IMR-90 (cell line): ENCODE data around the gene SGPL1. TPM values are rescaled to one million over a fixed set of nuclear protein-coding genes. Genes with fewer than 3 reads are reported as not detected.

Source experiments
- ATAC-seq: fragments of 200-7000 bp; cut with Tn5 transposase; 2 replicates; pipeline ENCODE4 v1.9.1; 2020; ENCODE audit warnings: low read depth, mild to moderate bottlenecking, moderate library complexity
- BruUV-seq: library from RNA; stranded (reverse); fragments of 400-500 nt; replicated peaks from 2 replicates; lab custom pipeline; 2021; lab: Mats Ljungman, UMichigan
- CTCF ChIA-PET: fragments of 300-600 bp; formaldehyde crosslinking; extraction: SDS; loops from one replicate; lab custom pipeline; 2021; ENCODE audit warnings: antibody characterized with exemption; lab: Yijun Ruan, JAX
- POLR2A ChIA-PET: fragments of 300-600 bp; sonication (Branson Sonifier 250); formaldehyde crosslinking; loops from one replicate; lab custom pipeline; 2022; ENCODE audit warnings: antibody characterized with exemption; ENCODE audit not compliant: unreplicated experiment; lab: Charles Lee
- DNase-seq: peaks from one replicate; pipeline ENCODE4 v3.0.0; 2013
- H2AFZ ChIP-seq: replicated peaks from 2 replicates; pipeline ENCODE3; 2013; ENCODE audit warnings: low read length, mild to moderate bottlenecking; ENCODE audit not compliant: poor library complexity
- H2AK5ac ChIP-seq: 2 replicates; pipeline ENCODE4 v1.6.1; 2013; ENCODE audit warnings: low read depth, low read length, inconsistent platforms
- H2AK9ac ChIP-seq: replicated peaks from 2 replicates; pipeline ENCODE3; 2013; ENCODE audit warnings: mild to moderate bottlenecking, low read depth, low read length, moderate library complexity; ENCODE audit not compliant: poor library complexity
- H2BK120ac ChIP-seq: 2 replicates; pipeline ENCODE4 v1.6.1; 2013; ENCODE audit warnings: low read depth, low read length, inconsistent platforms
- H2BK15ac ChIP-seq: 3 replicates; pipeline ENCODE4 v1.6.1; 2013; ENCODE audit warnings: low read depth, low read length, inconsistent platforms
- H2BK20ac ChIP-seq: 2 replicates; pipeline ENCODE4 v1.6.1; 2013; ENCODE audit warnings: low read depth, mild to moderate bottlenecking, inconsistent platforms, low read length, moderate library complexity
- H2BK5ac ChIP-seq: 2 replicates; pipeline ENCODE4 v1.6.1; 2013; ENCODE audit warnings: mild to moderate bottlenecking, low read depth, low read length, inconsistent platforms; ENCODE audit not compliant: poor library complexity, severe bottlenecking
- H3K14ac ChIP-seq: replicated peaks from 2 replicates; pipeline ENCODE4 v1.6.1; 2013; ENCODE audit warnings: low read depth, low read length, inconsistent platforms
- H3K18ac ChIP-seq: 2 replicates; pipeline ENCODE4 v1.6.1; 2013; ENCODE audit warnings: low read depth, low read length, control low read depth
- H3K23ac ChIP-seq: 2 replicates; pipeline ENCODE4 v1.6.1; 2013; ENCODE audit warnings: low read depth, low read length, inconsistent platforms
- H3K27ac ChIP-seq: 2 replicates; pipeline ENCODE4 v1.5.1; 2013; ENCODE audit warnings: mild to moderate bottlenecking, control low read depth, low read length; ENCODE audit not compliant: insufficient read depth
- H3K27me3 ChIP-seq: 2 replicates; pipeline ENCODE4 v1.6.1; 2013; ENCODE audit warnings: low read length; ENCODE audit not compliant: control insufficient read depth, insufficient read depth
- H3K36me3 ChIP-seq: 2 replicates; pipeline ENCODE4 v1.6.1; 2013; ENCODE audit warnings: low read length, mixed read lengths; ENCODE audit not compliant: control insufficient read depth, insufficient read depth
- H3K4ac ChIP-seq: 2 replicates; pipeline ENCODE4 v1.6.1; 2013; ENCODE audit warnings: low read depth, low read length, inconsistent platforms
- H3K4me1 ChIP-seq: 2 replicates; pipeline ENCODE4 v1.6.1; 2013; ENCODE audit warnings: low read length, mixed read lengths; ENCODE audit not compliant: control insufficient read depth, insufficient read depth
- H3K4me2 ChIP-seq: 2 replicates; pipeline ENCODE4 v1.6.1; 2013; ENCODE audit warnings: low read depth, mild to moderate bottlenecking, control low read depth, low read length, moderate library complexity
- H3K4me3 ChIP-seq: 2 replicates; pipeline ENCODE4 v1.5.1; 2013; ENCODE audit warnings: low read depth, mild to moderate bottlenecking, control low read depth, low read length, moderate library complexity; ENCODE audit not compliant: insufficient read depth
- H3K56ac ChIP-seq: 2 replicates; pipeline ENCODE4 v1.6.1; 2013; ENCODE audit warnings: low read length, inconsistent platforms; ENCODE audit not compliant: insufficient read depth; ENCODE audit errors: extremely low read depth
- H3K79me1 ChIP-seq, 2 experiments: 2 replicates each; pipeline ENCODE4 v1.6.1; 2013; ENCODE audit warnings: low read length in 2 of 2, inconsistent platforms in 1 of 2, low read depth in 1 of 2
- H3K9ac ChIP-seq: 2 replicates; pipeline ENCODE4 v1.6.1; 2013; ENCODE audit warnings: low read depth, low read length, control low read depth
- H3K9me1 ChIP-seq: 2 replicates; pipeline ENCODE4 v1.6.1; 2013; ENCODE audit warnings: low read length, inconsistent platforms; ENCODE audit not compliant: insufficient read depth
- H3K9me3 ChIP-seq: 2 replicates; pipeline ENCODE4 v1.6.1; 2013; ENCODE audit warnings: low read length; ENCODE audit not compliant: control insufficient read depth, insufficient read depth
- H4K20me1 ChIP-seq: 2 replicates; pipeline ENCODE4 v1.6.1; 2013; ENCODE audit warnings: low read length, inconsistent platforms; ENCODE audit not compliant: insufficient read depth
- H4K5ac ChIP-seq: 2 replicates; pipeline ENCODE4 v1.6.1; 2013; ENCODE audit warnings: mild to moderate bottlenecking, low read depth, low read length, control low read depth
- H4K8ac ChIP-seq, 2 experiments: 2 replicates each; pipeline ENCODE4 v1.6.1; 2013; ENCODE audit warnings: low read depth in 2 of 2, low read length in 2 of 2, control low read depth in 1 of 2, inconsistent platforms in 1 of 2
- H4K91ac ChIP-seq: 2 replicates; pipeline ENCODE4 v1.6.1; 2013; ENCODE audit warnings: low read depth, low read length, inconsistent platforms; ENCODE audit not compliant: insufficient read depth
- WGBS, 2 experiments: methylation state at CpG; one replicate each; pipeline versions ENCODE4 v1.1.5 to v1.1.7; 2013; ENCODE audit warnings: missing lambda C conversion rate in 2 of 2; ENCODE audit not compliant: insufficient read length in 1 of 2; ENCODE audit errors: extremely low coverage in 2 of 2; 5-methylcytosine and 5-hydroxymethylcytosine counted together
- dilution Hi-C: fragments of 300-500 bp; cut with HindIII; formaldehyde crosslinking; loops from one replicate; pipeline ENCODE4 v1.14.3; 2018; ENCODE audit warnings: low sequenced_read_pairs; ENCODE audit not compliant: unreplicated experiment
- in situ Hi-C: fragments of 300-500 bp; cut with MboI; formaldehyde crosslinking; loops from 3 replicates; pipeline ENCODE4 v1.14.3; 2019; ENCODE audit warnings: low sequenced_read_pairs, inconsistent platforms, mixed read lengths
- intact Hi-C: fragments of 100-400 bp; cut with micrococcal nuclease; formaldehyde crosslinking; loops from 2 replicates; pipeline ENCODE4 v1.10.0; 2022
- polyA plus RNA-seq, 3 experiments: library from polyadenylated mRNA; depleted of rRNA; stranded (reverse); fragments of >200 nt; gene quantifications; 2 replicates each; pipeline ENCODE4 v1.2.3, GENCODE V29; 2012; ENCODE audit warnings: low replicate concordance in 1 of 3
- total RNA-seq: library from RNA; depleted of rRNA; stranded (reverse); fragments of >200 nt; gene quantifications from 2 replicates; pipeline ENCODE4 v1.2.3, GENCODE V29; 2012
- TF ChIP-seq, protein P1 (sequence below): fragments of 150-350 bp; IDR thresholded peaks from 2 replicates; pipeline ENCODE4 v1.6.1; 2017; ENCODE audit warnings: mild to moderate bottlenecking, antibody characterized with exemption, low read length, low read depth
- TF ChIP-seq, protein P2 (sequence below): fragments of 150-350 bp; IDR thresholded peaks from 2 replicates; pipeline ENCODE4 v1.6.1; 2016; ENCODE audit warnings: low read depth, mild to moderate bottlenecking, low read length, moderate library complexity, borderline replicate concordance

SGPL1 gene
- total and polyA plus RNA-seq, 2 of the 4 experiments (the other 2 are of a cell fraction), result 12.2 to 26.7 TPM

- WGBS, 2 experiments, result no CpG with 5 or more reads among the region's 4 CpGs
- Histone ChIP-seq H2BK15ac (no peak within 1 kb of the TSS), H3K23ac (no peak within 1 kb of the TSS)
Measured at GRCh38 chr10:70785190-70785589, 30.6 kb upstream of the SGPL1 start, which contains the start of gene TBATA. TSS of gene TBATA (minus strand) at chr10:70785377. CDS start at chr10:70783379, 1,998 bp downstream.

More at GRCh38 chr10:70785190-70785589, 30.6 kb upstream of the SGPL1 start, which contains the start of gene TBATA:
- H2BK5ac ChIP-seq, result no peak within 1 kb of the TSS
- H2BK120ac ChIP-seq, result no peak within 1 kb of the TSS
- DNase-seq (no peak), ATAC-seq (no peak)
- H2AK5ac ChIP-seq, result no peak within 1 kb of the TSS
- no peak within 1 kb of the TSS for H3K9ac ChIP-seq
- H3K56ac ChIP-seq, result no peak within 1 kb of the TSS
- H3K36me3 ChIP-seq, result no peaks in the 10 kb centered on the region
- H3K18ac ChIP-seq, result no peak within 1 kb of the TSS
- intact Hi-C loops, result no loop called here
- TF ChIP-seq, protein P1, sequence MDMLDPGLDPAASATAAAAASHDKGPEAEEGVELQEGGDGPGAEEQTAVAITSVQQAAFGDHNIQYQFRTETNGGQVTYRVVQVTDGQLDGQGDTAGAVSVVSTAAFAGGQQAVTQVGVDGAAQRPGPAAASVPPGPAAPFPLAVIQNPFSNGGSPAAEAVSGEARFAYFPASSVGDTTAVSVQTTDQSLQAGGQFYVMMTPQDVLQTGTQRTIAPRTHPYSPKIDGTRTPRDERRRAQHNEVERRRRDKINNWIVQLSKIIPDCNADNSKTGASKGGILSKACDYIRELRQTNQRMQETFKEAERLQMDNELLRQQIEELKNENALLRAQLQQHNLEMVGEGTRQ, result no peak
- TF ChIP-seq, protein P2, sequence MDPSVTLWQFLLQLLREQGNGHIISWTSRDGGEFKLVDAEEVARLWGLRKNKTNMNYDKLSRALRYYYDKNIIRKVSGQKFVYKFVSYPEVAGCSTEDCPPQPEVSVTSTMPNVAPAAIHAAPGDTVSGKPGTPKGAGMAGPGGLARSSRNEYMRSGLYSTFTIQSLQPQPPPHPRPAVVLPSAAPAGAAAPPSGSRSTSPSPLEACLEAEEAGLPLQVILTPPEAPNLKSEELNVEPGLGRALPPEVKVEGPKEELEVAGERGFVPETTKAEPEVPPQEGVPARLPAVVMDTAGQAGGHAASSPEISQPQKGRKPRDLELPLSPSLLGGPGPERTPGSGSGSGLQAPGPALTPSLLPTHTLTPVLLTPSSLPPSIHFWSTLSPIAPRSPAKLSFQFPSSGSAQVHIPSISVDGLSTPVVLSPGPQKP, result no peak
- no peaks in the 10 kb centered on the region for H3K79me1 ChIP-seq
- H4K8ac ChIP-seq, result no peak within 1 kb of the TSS
- H3K9me3 ChIP-seq, result no peaks in the 10 kb centered on the region
- POLR2A ChIA-PET, result no interaction called here
- peaks cover 41% of the 10 kb centered on the region for H3K27me3 ChIP-seq
- in situ Hi-C loops, result no loop called here
- no peaks in the 10 kb centered on the region for H4K20me1 ChIP-seq
- no peak within 1 kb of the TSS for H2BK20ac ChIP-seq
- no peak within 1 kb of the TSS for H2AK9ac ChIP-seq
- BruUV-seq, result no TSS peak
- no peak within 1 kb of the TSS for H4K5ac ChIP-seq
- H3K14ac ChIP-seq, result no peak within 1 kb of the TSS
- dilution Hi-C loops, result no loop called here
- no peak within 1 kb of the TSS for H3K4ac ChIP-seq
- CTCF ChIA-PET, result no interaction called here
- H3K4me2 ChIP-seq, result no peak within 1 kb of the TSS
- no peak within 1 kb of the TSS for H4K91ac ChIP-seq
- no peaks in the 10 kb centered on the region for H3K4me1 ChIP-seq
- H3K27ac ChIP-seq, result no peak within 1 kb of the TSS
- H2AFZ ChIP-seq, result no peak within 1 kb of the TSS
- H3K9me1 ChIP-seq, result no peaks in the 10 kb centered on the region
- no peak within 1 kb of the TSS for H3K4me3 ChIP-seq
